GM13976 (cell line): ENCODE measurements around the gene PPM1N.

Experiments used
- DNase-seq: peaks from one replicate; pipeline ENCODE4 v3.0.0; 2012; ENCODE audit warnings: low spot score
- CTCF ChIP-seq: IDR thresholded peaks from 2 replicates; pipeline ENCODE4 v1.5.1; 2012; ENCODE audit warnings: borderline replicate concordance, mild to moderate bottlenecking; ENCODE audit not compliant: insufficient read depth; ENCODE audit errors: extremely low read depth, missing control alignments, control extremely low read depth
- in situ Hi-C: fragments of 300-500 bp; cut with MboI; formaldehyde crosslinking; loops from one replicate; pipeline ENCODE4 v1.12.0; 2022; ENCODE audit warnings: low sequenced_read_pairs, mixed read lengths, inconsistent platforms; ENCODE audit not compliant: unreplicated experiment

The PPM1N gene

GRCh38 chr19:45469945-45470761 is 28.1 kb upstream of the PPM1N start:
- TF ChIP-seq CTCF = no peak
- in situ Hi-C loops = no loop called here
- no peak for DNase-seq

- in situ Hi-C loops = no loop called here
- TF ChIP-seq CTCF = no peak
- no peak for DNase-seq
Observed at GRCh38 chr19:45470762-45471081, 27.5 kb upstream of the PPM1N start.

- no peak for DNase-seq
- in situ Hi-C loops = no loop called here
- TF ChIP-seq CTCF = no peak
Observed at GRCh38 chr19:45471111-45471930, 26.9 kb upstream of the PPM1N start.

- in situ Hi-C loops = no loop called here
- no peak for DNase-seq
- TF ChIP-seq CTCF = no peak
Observed at GRCh38 chr19:45471931-45472562, 26.2 kb upstream of the PPM1N start.

GRCh38 chr19:45472563-45473366 is 25.5 kb upstream of the PPM1N start:
- DNase-seq = no peak
- TF ChIP-seq CTCF = no peak
- in situ Hi-C loops = no loop called here

GRCh38 chr19:45473367-45473681 is 24.9 kb upstream of the PPM1N start:
- DNase-seq = no peak
- no peak for TF ChIP-seq CTCF
- in situ Hi-C loops = no loop called here
